GM18858 (cell line): ENCODE data around the gene CDK5R2.
"Not testable (repeated sequence)": the region's sequence is repeated elsewhere in the genome, so short reads cannot be mapped to it uniquely, and the experiment has no call there.

Experiments used
- ATAC-seq: cut with Tn5 transposase; IDR thresholded peaks from one replicate; pipeline ENCODE4 v1.9.1; 2021; ENCODE audit not compliant: unreplicated experiment

The CDK5R2 gene

DNA sequence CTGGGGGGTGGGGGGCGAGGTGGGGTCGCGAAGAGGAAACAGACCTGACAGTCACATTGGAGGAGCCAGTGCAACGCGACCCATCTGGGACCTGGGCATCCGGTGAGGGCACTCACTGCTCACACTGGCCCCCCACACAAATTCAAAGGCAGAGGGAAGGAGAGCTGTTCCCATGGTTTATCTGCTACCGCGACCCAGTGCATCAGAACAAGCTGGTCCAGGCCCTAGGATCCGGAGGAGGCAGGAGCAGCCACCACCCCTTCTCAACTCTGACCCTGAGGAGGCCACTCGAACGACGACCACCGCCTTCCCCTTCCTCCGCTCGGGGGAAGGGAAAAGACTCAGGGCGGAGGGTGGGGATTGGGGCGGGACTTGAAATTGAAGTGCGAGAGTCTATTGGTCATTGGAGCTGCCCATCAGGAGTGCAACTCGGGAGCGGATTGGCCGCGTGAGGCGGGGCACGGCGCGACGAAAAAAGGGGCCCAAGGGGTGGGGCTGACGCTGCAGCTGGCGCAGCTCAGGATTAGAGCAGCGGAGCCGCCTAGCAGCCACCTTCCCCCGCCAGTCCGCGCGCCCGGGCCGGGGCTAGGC lies at the start of gene CDK5R2:
CDK5R2 (plus strand) TSS at position 526 of the 591 bp plus-strand sequence. CDS start 155 bp downstream, outside the sequence.
- ATAC-seq: peak; percentile 86

DNA sequence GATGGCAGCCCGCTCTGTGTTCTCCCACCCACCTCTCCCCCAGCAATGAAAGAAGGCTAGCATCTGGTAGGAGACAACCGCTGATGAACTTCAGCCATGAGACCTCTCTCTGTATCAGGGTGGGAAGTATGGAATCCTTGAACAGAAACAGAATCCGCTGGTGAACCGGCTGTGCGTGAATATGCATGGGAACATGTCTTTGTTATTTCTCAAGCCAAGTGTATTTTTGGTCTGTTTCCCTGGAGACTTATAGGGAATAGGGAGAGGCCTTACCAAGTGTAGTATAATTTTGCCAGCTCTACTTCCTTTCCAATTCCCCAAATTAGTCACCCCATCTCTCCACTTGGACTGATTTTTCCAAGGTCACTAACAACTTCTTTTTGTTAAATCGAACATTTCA lies 48.7 kb upstream of the CDK5R2 start:
- ATAC-seq: no peak

DNA sequence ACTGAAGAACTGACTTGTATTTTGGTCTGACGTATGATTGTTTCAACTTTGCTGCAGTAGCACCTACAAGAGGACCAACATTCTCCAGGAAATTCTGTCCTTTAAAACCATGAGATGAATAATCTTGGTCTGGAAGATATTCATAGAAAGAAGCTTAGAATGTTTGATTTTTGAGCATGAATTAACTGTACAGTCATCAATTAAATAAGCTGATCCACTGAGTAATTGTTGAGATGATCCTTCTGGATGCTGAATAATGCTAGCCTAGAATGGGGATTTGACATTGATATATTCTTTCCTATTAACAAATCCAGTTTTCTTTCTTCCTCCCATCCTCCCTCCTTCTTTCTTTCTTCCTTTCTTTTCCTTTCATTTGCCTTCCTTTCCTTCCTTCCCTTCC lies 39.0 kb upstream of the CDK5R2 start:
- ATAC-seq: no peak

DNA sequence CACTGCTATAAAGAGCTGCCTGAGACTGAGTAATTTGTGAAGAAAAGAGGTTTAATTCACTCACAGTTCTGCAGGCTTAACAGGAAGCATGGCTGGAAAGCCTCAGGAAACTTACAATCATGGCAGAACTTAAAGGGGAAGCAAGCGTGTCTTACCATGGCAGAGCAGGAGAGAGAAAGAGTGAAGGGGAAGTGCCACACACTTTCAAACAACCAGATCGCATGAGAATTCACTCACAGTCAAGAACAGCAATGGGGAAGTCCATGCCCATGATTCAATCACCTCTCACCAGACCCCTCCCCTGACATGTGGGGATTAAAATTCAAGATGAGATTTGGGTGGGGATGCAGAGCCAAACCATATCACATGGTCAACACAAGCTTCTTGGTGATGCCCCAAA lies 34.7 kb upstream of the CDK5R2 start:
- ATAC-seq: no peak

DNA sequence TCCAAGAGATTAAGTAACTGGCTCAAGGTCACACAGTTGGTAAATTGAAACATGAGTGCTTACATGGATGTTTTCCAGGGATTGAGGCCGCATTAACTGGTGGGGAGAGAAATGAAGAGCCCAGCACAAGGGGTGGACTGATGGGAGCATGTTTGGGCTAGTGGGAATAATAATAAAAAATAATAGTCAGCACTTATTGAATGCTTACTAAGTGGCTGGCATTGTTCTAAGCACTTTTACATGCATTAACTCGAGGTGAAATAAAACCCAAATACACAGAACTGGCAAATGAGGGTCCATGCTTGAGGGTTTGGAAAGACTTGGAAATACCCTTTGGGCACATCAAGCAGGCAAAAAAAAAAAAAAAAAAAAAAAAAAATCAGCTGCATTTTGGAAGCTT lies 34.0 kb upstream of the CDK5R2 start:
- no peak for ATAC-seq

DNA sequence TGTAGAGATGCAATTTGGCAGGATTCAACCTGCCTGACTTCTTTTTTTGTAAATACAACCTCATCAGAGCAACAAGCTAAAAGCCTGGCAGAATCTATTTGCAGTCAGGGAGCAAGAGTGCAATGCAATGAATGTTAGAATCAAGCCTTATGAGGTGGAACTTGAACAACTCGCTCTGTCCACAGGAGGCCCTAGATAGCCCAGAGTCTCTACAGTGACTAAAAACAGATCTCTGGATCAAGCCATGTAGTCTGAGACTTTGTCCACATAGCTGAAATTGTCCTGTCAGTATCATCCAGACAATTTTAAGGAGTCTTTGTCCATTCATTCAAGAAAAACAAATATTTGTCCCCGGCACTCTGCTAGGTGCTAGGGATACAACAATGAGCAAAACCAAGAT lies 32.0 kb upstream of the CDK5R2 start:
- no peak for ATAC-seq

DNA sequence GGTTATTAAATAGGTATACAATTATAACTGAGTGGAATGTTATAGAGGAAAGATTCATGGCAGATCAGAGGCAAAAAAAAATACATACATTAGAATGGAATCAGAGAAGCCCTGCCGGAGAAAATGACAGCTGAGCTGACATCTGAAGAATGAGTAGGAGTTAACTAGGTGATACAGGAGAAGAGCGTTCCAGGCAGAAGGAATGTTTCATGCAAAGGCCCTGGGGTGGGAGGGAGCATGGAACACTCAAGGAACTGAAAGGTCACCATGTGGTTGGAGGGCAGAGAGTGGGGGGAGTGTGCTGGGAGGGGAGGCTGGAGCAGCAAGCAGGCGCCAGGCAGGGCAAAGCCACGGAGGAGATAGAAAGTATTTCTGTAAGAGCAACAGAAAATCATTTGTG lies 31.6 kb upstream of the CDK5R2 start:
- ATAC-seq: no peak

DNA sequence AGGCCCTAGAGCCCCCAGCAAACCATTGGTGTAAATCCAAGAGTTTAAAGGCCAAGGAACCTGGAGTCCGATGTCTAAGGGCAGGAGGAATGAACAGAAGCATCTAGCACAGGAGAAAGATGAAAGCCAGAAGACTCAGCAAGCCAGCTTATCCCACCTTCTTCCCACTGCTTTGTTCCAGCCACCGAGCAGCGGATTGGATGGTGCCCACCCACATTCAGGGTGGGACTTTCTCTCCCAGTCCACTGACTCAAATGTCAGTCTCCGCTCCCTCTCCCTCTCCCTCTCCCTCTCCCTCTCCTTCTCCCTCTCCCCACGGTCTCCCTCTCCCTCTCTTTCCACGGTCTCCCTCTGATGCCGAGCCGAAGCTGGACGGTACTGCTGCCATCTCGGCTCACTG lies 29.0 kb upstream of the CDK5R2 start:
- ATAC-seq: not testable (repeated sequence)

DNA sequence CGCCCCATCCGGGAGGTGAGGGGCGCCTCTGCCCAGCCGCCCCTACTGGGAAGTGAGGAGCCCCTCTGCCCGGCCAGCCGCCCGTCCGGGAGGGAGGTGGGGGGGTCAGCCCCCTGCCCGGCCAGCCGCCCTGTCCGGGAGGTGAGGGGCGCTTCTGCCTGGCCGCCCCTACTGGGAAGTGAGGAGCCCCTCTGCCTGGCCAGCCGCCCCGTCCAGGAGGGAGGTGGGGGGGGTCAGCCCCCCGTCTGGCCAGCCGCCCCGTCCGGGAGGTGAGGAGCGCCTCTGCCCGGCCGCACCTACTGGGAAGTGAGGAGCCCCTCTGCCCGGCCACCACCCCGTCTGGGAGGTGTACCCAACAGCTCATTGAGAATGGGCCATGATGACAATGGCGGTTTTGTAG lies 27.7 kb upstream of the CDK5R2 start:
- not testable (repeated sequence) for ATAC-seq

DNA sequence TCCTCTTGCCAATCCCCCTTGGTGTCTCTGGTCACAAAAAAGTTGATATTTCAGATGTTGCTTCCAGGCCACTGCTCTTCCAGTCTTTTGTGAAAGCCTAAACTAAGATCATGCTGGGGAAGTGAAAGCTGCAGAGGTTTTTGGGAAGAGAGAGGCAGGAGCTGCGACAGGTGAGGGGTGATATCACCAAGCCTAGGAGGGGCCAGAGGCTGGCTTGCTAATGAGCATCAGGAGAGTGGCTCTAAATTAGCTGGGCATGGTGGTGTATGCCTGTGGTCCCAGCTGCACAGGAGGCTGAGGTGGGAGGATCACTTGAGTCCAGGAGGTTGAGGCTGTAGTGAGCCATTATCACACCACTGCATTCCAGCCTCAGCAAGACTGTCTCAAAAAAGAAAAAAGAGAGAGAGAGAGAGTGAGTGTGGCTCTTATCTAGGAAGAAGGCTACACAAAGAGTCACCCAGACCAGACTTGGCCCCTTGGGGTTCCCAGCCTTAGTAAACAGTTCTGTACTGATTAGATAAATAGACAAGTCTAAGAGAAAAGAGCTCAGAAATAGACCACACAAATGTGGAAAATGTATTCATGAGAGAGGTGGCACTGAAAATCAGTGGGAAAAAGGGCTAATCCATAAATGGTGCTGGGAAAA lies 14.6 kb upstream of the CDK5R2 start:
- no peak for ATAC-seq

DNA sequence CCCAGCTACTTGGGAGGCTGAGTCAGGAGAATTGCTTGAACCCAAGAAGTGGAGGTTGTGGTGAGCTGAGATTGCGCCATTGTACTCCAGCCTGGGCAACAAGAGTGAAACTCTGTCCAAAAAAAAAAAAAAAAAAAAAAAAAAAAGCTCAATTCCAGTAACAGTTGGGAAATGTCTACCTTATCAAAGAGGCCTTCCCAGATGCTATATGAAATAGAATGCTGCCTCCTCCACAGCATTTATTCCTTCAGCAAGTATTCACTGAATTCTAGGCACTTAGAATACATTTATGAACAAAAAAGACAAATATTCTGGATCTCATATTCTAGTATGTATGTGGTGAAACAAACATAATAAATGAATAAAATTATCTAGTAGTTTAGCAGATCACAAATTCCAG lies 12.8 kb upstream of the CDK5R2 start:
- no peak for ATAC-seq

DNA sequence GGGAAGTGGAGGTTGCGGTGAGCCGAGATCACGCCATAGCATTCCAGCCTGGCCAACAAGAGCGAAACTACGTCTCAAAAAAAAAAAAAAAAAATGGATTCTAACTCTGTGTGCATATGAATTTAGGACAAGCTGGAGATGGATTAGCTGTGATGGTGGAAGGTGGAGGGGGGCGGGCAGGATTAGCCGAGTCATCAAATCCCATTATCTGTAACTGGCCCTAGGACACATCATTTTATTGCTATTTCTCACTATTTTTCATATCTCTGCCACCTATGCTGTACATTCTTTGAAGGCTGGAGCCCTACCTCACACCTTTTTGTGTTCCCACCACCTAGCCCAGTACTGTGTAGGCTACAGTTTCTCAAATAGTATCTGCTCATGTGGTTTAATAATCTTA lies 7.3 kb upstream of the CDK5R2 start:
- no peak for ATAC-seq

DNA sequence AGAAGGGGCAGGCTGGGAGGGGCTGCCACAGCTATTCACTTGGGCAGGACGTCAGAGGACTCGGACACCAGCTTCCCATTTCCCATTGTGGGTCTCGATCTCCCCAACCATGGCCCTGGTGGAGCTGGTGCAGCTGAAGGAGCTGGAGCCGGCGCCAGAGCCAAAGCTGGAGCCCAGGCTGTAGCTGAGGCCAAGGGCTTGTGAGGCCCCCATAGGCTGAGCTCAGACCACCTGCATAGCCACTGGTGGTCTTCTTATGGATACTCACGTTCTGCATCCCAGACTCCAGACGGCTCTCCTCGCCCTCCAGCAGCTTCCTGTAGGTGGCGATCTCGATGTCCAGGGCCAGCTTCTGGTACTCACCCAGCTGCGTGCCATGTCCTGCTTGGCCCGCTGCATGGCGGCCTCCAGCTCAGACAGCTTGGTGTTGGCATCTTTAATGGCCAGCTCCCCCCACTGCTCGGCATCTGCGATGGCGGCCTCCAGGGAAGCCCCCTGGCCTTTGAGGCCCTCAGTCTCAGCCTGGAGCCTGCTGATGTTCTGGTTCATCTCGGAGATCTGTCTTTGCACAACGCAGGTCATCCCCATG lies 6.0 kb upstream of the CDK5R2 start:
- no peak for ATAC-seq

DNA sequence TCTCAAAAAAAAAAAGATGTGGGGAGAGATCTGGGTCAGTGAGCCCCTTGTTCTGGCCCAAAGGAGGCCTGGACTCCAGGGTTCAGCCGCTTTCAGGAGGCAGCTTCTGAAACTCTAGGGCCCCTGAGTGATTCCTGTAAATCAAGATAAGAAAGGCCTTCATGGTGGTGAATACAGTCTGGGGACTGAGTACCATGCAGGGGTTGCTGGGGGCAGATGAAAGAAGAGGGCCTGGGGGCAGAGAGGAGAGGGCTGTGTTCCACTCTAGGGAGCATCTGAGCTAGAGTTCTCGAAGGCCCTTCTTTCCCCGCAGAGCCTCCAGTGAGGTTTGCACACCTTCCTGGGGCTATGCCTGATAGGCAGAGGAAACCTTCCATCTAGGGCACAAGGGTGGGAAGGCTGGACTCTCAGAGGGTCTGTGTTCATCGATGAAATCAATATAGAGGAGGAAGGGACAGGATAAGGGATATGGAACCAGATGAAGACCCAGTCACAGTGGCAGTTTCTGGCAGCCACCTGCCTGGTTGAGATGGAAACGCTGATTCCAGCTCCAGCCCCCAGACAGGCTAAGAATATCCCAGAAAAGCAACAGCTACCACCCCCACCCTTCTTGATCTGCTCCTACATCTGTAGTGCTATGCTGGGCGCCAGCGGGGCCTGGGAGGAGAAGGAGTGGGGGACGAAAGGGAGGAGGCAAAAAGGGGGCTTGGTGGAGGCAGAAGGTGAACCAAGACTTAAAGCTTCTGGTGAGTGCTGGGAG lies 4.7 kb upstream of the CDK5R2 start:
- ATAC-seq: no peak

DNA sequence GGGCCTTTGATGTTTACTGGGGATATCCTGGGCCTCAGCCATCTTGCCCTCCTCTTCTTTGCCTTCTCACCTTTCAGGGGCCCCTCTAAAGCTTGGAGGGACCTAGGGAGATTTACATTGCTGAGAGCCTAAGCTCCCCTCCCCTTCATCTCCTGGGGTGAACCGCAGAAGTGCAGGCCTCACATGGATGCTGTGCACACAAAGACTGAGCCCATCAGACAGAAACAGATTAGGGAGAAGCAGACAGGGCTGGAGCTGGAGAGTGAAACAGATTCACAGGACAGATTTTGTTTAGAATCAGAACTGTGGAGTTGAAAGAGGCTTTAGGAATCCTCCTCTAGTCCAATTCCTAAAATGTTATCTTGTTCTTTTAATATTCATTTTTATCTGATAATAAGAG lies 3.4 kb upstream of the CDK5R2 start:
- ATAC-seq: no peak

DNA sequence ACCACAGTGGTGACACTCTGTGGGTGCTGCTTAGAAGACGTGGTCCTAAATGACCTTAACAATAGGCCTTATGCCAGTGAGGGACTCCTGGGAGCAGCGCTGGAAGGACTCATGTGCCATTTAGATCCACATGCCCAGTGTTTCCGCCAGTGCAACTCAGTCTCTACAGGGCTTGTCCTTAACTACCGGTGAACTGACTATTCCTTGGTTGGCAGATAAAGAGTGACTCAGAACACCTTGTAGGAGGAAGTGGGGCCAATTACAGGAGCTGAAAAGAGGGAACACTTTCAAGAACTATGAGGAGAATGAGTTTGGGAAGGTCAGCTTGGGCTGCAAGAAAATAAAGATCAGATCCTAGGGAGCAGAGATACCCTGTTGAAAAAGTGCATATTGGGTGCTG lies 1.8 kb upstream of the CDK5R2 start:
- ATAC-seq: no peak

DNA sequence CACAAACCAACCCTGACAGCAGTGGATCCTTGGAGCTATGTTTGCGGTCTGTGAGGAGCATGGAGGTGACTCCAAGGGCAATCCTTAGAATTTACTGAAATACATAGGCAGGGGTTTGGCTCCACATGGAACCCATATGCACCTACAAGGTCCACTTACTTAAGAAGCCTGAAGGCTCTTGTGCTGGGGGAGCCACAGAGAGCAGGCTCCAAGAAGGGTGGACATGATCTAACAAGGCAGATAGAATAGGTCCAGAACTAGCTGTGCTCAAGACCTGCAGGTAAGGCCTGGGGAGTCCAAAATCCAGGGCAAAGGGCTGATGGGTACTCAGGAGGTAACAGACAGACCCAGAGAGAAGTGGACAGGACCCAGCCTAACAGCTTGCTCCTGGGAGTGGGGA lies 1.2 kb upstream of the CDK5R2 start:
- no peak for ATAC-seq

DNA sequence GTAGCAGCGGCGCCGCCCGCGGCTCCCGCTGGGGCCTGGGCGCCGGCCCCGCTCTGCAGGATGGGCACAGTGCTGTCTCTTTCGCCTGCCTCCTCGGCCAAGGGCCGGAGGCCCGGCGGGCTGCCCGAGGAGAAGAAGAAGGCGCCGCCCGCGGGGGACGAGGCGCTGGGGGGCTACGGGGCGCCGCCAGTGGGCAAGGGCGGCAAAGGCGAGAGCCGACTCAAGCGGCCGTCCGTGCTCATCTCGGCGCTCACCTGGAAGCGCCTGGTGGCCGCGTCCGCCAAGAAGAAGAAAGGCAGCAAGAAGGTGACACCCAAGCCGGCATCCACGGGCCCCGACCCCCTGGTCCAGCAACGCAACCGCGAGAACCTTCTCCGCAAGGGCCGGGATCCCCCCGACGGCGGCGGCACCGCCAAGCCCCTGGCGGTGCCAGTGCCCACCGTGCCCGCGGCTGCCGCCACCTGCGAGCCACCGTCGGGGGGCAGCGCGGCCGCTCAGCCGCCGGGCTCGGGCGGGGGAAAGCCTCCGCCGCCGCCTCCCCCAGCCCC lies 369 bp downstream of the CDK5R2 start:
- peak; percentile 10 for ATAC-seq

DNA sequence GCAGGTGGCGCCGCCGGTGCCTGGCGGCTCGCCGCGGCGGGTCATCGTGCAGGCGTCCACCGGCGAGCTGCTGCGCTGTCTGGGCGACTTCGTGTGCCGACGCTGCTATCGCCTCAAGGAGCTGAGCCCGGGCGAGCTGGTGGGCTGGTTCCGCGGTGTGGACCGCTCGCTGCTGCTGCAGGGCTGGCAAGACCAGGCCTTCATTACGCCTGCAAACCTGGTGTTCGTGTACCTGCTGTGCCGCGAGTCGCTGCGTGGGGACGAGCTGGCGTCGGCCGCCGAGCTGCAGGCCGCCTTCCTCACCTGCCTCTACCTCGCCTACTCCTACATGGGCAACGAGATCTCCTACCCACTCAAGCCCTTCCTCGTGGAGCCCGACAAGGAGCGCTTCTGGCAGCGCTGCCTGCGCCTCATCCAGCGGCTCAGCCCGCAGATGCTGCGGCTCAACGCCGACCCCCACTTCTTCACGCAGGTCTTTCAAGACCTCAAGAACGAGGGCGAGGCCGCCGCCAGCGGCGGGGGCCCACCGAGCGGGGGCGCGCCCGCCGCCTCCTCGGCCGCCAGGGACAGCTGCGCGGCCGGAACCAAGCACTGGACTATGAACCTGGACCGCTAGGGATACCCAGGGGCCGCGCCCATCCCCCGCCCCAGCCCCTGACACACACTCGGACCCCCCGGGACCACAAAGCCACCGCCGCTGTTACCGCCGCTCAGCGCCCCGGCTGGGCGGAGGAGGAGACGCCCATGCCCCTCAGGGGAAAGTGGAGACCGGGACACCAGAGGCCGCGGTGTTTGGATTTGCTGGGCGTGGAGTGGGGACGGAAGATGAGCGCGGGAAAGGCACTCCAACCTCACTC lies 1.1 kb downstream of the CDK5R2 start:
- no peak for ATAC-seq

DNA sequence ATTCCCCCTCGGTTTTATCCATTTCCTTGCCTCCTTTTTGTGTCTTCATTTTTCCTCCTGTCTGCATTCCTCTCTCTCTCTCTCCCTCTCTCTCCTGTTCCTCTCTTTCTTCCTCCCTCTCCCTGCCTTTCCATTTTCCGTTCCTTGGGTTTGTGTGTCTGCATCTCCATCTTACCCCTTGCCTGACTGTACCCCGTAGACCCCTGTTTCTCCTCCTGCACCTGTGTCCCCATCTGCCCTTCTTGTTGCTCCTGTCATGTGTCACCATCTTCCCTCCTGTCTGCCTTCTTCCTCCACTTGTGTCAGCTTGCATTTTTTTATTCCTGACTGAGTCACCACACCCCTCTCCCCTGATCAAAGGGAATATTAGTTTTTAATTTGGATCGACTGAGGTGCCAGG lies 1.8 kb downstream of the CDK5R2 start:
- no peak for ATAC-seq
